Measurements from ENCODE around the gene TMEM117. TPM values are rescaled to one million over a fixed set of nuclear protein-coding genes. Genes with fewer than 3 reads are reported as not detected.
"Not testable (repeated sequence)": the region's sequence is repeated elsewhere in the genome, so short reads cannot be mapped to it uniquely, and the experiment has no call there.

Gene TMEM117
- total RNA-seq, 1 donor from 2014 or later, result 2.6 TPM

GRCh38 chr12:44370982-44371381 lies 535.1 kb downstream of the TMEM117 start:
- DNase-seq (ENCODE audit: low read depth, low spot score), result no peak

- DNase-seq (ENCODE audit: low read depth, low spot score), result no peak
Measured at GRCh38 chr12:44372259-44372658, 536.4 kb downstream of the TMEM117 start.

GRCh38 chr12:44375694-44376093 lies 539.8 kb downstream of the TMEM117 start:
- no peak for DNase-seq (ENCODE audit: low read depth, low spot score)

- DNase-seq (ENCODE audit: low read depth, low spot score), result no peak
Measured at GRCh38 chr12:44377443-44378187, 541.7 kb downstream of the TMEM117 start.

- DNase-seq (ENCODE audit: low read depth, low spot score), result not testable (repeated sequence)
Measured at GRCh38 chr12:44379113-44379512, 543.2 kb downstream of the TMEM117 start.

GRCh38 chr12:44379831-44380230 lies 544.0 kb downstream of the TMEM117 start:
- no peak for DNase-seq (ENCODE audit: low read depth, low spot score)

- DNase-seq (ENCODE audit: low read depth, low spot score), result no peak
Measured at GRCh38 chr12:44380861-44381260, 545.0 kb downstream of the TMEM117 start.

- no peak for DNase-seq (ENCODE audit: low read depth, low spot score)
Measured at GRCh38 chr12:44381341-44381740, 545.5 kb downstream of the TMEM117 start.

- DNase-seq (ENCODE audit: low read depth, low spot score), result no peak
Measured at GRCh38 chr12:44384136-44384535, 548.3 kb downstream of the TMEM117 start.

- DNase-seq (ENCODE audit: low read depth, low spot score), result no peak
Measured at GRCh38 chr12:44385964-44386363, 550.1 kb downstream of the TMEM117 start.

- no peak for DNase-seq (ENCODE audit: low read depth, low spot score)
Measured at GRCh38 chr12:44387581-44387980, 551.7 kb downstream of the TMEM117 start.

- DNase-seq (ENCODE audit: low read depth, low spot score), result no peak
Measured at GRCh38 chr12:44389038-44389437, 553.2 kb downstream of the TMEM117 start.

- DNase-seq (ENCODE audit: low read depth, low spot score), result no peak
Measured at GRCh38 chr12:44389896-44390295, 554.0 kb downstream of the TMEM117 start.

- no peak for DNase-seq (ENCODE audit: low read depth, low spot score)
Measured at GRCh38 chr12:44397631-44398030, 561.8 kb downstream of the TMEM117 start.

- no peak for DNase-seq (ENCODE audit: low read depth, low spot score)
Measured at GRCh38 chr12:44403185-44403584, 567.3 kb downstream of the TMEM117 start.

GRCh38 chr12:44405297-44405696 lies 569.4 kb downstream of the TMEM117 start:
- no peak for DNase-seq (ENCODE audit: low read depth, low spot score)

- no peak for DNase-seq (ENCODE audit: low read depth, low spot score)
Measured at GRCh38 chr12:44422559-44422958, 586.7 kb downstream of the TMEM117 start.

GRCh38 chr12:44428825-44429224 lies 592.9 kb downstream of the TMEM117 start:
- DNase-seq (ENCODE audit: low read depth, low spot score), result no peak

GRCh38 chr12:44431647-44432343 lies 595.9 kb downstream of the TMEM117 start:
- no peak for DNase-seq (ENCODE audit: low read depth, low spot score)

- no peak for DNase-seq (ENCODE audit: low read depth, low spot score)
Measured at GRCh38 chr12:44433659-44434058, 597.8 kb downstream of the TMEM117 start.

GRCh38 chr12:44436756-44437155 lies 600.9 kb downstream of the TMEM117 start:
- DNase-seq (ENCODE audit: low read depth, low spot score), result no peak
